H1 (cell line): Measurements from ENCODE around the gene SRPRA. TPM values are rescaled to one million over a fixed set of nuclear protein-coding genes. Genes with fewer than 3 reads are reported as not detected.

ENCODE experiments used
- RNF2 ChIP-seq: fragments of 200-900, 300-1000 bp; sonication (generic); IDR thresholded peaks from 2 replicates; pipeline ENCODE4 v1.7.1; 2016; ENCODE audit warnings: borderline replicate concordance, low read depth, mild to moderate bottlenecking, antibody characterized with exemption, low read length; ENCODE audit not compliant: poor library complexity, severe bottlenecking; ENCODE audit errors: missing control alignments
- SIX5 ChIP-seq: IDR thresholded peaks from 2 replicates; pipeline ENCODE4 v1.6.1; 2011; ENCODE audit warnings: mild to moderate bottlenecking, low read depth, low read length
- polyA plus RNA-seq, 7 experiments: library from polyadenylated mRNA; depleted of rRNA in 3 of 7; stranded (reverse) in 5 of 7; unstranded in 2 of 7; fragments of >200 nt in 5 of 7; fragments of 200-250 nt in 2 of 7; gene quantifications; 1 replicate in 5 of 7; 2 replicates in 1 of 7; 4 replicates in 1 of 7; pipeline versions ENCODE4 v1.2.1 to v1.2.3, GENCODE V29; 2011 to 2013; ENCODE audit warnings: missing spikeins in 2 of 7, mixed read lengths in 2 of 7
- total RNA-seq: library from RNA; stranded (reverse); fragmentation: NEBNext Ultra II Directional; extraction: Animal tissue kit (Norgen Biotek cat#: 25700); gene quantifications from 2 replicates; pipeline ENCODE4 v1.2.1, GENCODE V29; 2021
- TF ChIP-seq, protein P1 (sequence below), 3 experiments: IDR thresholded peaks; 1 replicate in 2 of 3; 2 replicates in 1 of 3; pipeline versions ENCODE4 v1.5.1 to v1.6.1; 2011; ENCODE audit warnings: low read length in 3 of 3, mild to moderate bottlenecking in 3 of 3, inconsistent platforms in 2 of 3, low read depth in 1 of 3, moderate library complexity in 1 of 3; ENCODE audit not compliant: insufficient read depth in 1 of 3; ENCODE audit errors: control extremely low read depth in 1 of 3
- TF ChIP-seq, protein P2 (sequence below): IDR thresholded peaks from 2 replicates; pipeline ENCODE4 v1.6.1; 2011; ENCODE audit warnings: low read length, improper control_type of control experiment
- TF ChIP-seq, protein P3 (sequence below): IDR thresholded peaks from 2 replicates; pipeline ENCODE4 v1.6.1; 2011; ENCODE audit warnings: low read depth, mild to moderate bottlenecking, low read length; ENCODE audit not compliant: insufficient read depth

SRPRA gene
- total and polyA plus RNA-seq, 2 of the 8 experiments (the other 6 are each of a cell fraction or from before 2014, with no cell fraction given): 57.6 to 62.0 TPM

- TF ChIP-seq, protein P1, sequence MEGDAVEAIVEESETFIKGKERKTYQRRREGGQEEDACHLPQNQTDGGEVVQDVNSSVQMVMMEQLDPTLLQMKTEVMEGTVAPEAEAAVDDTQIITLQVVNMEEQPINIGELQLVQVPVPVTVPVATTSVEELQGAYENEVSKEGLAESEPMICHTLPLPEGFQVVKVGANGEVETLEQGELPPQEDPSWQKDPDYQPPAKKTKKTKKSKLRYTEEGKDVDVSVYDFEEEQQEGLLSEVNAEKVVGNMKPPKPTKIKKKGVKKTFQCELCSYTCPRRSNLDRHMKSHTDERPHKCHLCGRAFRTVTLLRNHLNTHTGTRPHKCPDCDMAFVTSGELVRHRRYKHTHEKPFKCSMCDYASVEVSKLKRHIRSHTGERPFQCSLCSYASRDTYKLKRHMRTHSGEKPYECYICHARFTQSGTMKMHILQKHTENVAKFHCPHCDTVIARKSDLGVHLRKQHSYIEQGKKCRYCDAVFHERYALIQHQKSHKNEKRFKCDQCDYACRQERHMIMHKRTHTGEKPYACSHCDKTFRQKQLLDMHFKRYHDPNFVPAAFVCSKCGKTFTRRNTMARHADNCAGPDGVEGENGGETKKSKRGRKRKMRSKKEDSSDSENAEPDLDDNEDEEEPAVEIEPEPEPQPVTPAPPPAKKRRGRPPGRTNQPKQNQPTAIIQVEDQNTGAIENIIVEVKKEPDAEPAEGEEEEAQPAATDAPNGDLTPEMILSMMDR (IDR thresholded peaks at IDR 0.05; ENCODE audit: control extremely low read depth in 1 of 3, insufficient read depth in 1 of 3, low read depth in 1 of 3, low read length in 3 of 3): no peak
- TF ChIP-seq SIX5 (no peak), RNF2 (no peak)
- TF ChIP-seq, protein P2, sequence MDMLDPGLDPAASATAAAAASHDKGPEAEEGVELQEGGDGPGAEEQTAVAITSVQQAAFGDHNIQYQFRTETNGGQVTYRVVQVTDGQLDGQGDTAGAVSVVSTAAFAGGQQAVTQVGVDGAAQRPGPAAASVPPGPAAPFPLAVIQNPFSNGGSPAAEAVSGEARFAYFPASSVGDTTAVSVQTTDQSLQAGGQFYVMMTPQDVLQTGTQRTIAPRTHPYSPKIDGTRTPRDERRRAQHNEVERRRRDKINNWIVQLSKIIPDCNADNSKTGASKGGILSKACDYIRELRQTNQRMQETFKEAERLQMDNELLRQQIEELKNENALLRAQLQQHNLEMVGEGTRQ: no peak
- TF ChIP-seq, protein P3, sequence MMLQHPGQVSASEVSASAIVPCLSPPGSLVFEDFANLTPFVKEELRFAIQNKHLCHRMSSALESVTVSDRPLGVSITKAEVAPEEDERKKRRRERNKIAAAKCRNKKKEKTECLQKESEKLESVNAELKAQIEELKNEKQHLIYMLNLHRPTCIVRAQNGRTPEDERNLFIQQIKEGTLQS: no peak
- TF ChIP-seq, all 59 proteins: peak for 0
These were observed 35.9 kb upstream of the SRPRA start (continued) for GRCh38 chr11:126304457-126305075.
